ENCODE measurements around the gene SDS.

The SDS gene

GRCh38 chr12:113400362-113400761 lies 3.3 kb downstream of the SDS start:
- DNase-seq (ENCODE audit: low read depth in 2 of 2, low spot score in 1 of 2), result no peak

GRCh38 chr12:113399490-113399889 lies 4.2 kb downstream of the SDS start:
- DNase-seq (ENCODE audit: low read depth in 2 of 2, low spot score in 1 of 2), result no peak

- no peak for DNase-seq (ENCODE audit: low read depth in 2 of 2, low spot score in 1 of 2)
Observed at GRCh38 chr12:113398346-113399290, 5.1 kb downstream of the SDS start.

GRCh38 chr12:113397497-113398197 lies 6.0 kb downstream of the SDS start:
- no peak for DNase-seq (ENCODE audit: low read depth in 2 of 2, low spot score in 1 of 2)

- DNase-seq (ENCODE audit: low read depth in 2 of 2, low spot score in 1 of 2), result no peak
Observed at GRCh38 chr12:113396828-113397496, 6.7 kb downstream of the SDS start.

- DNase-seq (ENCODE audit: low read depth in 2 of 2, low spot score in 1 of 2), result no peak
Observed at GRCh38 chr12:113396200-113396599, 7.5 kb downstream of the SDS start.

- no peak for DNase-seq (ENCODE audit: low read depth in 2 of 2, low spot score in 1 of 2)
Observed at GRCh38 chr12:113395119-113395518, 8.6 kb downstream of the SDS start.

- DNase-seq (ENCODE audit: low read depth in 2 of 2, low spot score in 1 of 2), result no peak
Observed at GRCh38 chr12:113393749-113394148, 9.9 kb downstream of the SDS start.

- DNase-seq (ENCODE audit: low read depth in 2 of 2, low spot score in 1 of 2), result no peak
Observed at GRCh38 chr12:113392988-113393579, 10.6 kb downstream of the SDS start.

GRCh38 chr12:113392520-113392919 lies 11.2 kb downstream of the SDS start:
- DNase-seq (ENCODE audit: low read depth in 2 of 2, low spot score in 1 of 2), result no peak

- no peak for DNase-seq (ENCODE audit: low read depth in 2 of 2, low spot score in 1 of 2)
Observed at GRCh38 chr12:113391650-113392337, 11.9 kb downstream of the SDS start.

- no peak for DNase-seq (ENCODE audit: low read depth in 2 of 2, low spot score in 1 of 2)
Observed at GRCh38 chr12:113391145-113391544, 12.5 kb downstream of the SDS start.

- no peak for DNase-seq (ENCODE audit: low read depth in 2 of 2, low spot score in 1 of 2)
Observed at GRCh38 chr12:113390064-113391043, 13.3 kb downstream of the SDS start.

GRCh38 chr12:113388351-113388750 lies 15.3 kb downstream of the SDS start:
- no peak for DNase-seq (ENCODE audit: low read depth in 2 of 2, low spot score in 1 of 2)

- no peak for DNase-seq (ENCODE audit: low read depth in 2 of 2, low spot score in 1 of 2)
Observed at GRCh38 chr12:113387631-113388030, 16.1 kb downstream of the SDS start.

- DNase-seq (ENCODE audit: low read depth in 2 of 2, low spot score in 1 of 2), result no peak
Observed at GRCh38 chr12:113386866-113387566, 16.7 kb downstream of the SDS start.

- DNase-seq (ENCODE audit: low read depth in 2 of 2, low spot score in 1 of 2), result no peak
Observed at GRCh38 chr12:113385282-113385882, 18.3 kb downstream of the SDS start.

GRCh38 chr12:113384778-113385177 lies 18.9 kb downstream of the SDS start:
- no peak for DNase-seq (ENCODE audit: low read depth in 2 of 2, low spot score in 1 of 2)

- DNase-seq (ENCODE audit: low read depth in 2 of 2, low spot score in 1 of 2), result no peak
Observed at GRCh38 chr12:113382206-113382605, 21.5 kb downstream of the SDS start.
